Subcutaneous abdominal adipose tissue (tissue), 5 donors: ENCODE data around the gene IFRD2.

Experiments
- H3K27ac ChIP-seq: one replicate; pipeline ENCODE4 v1.7.0; 2013; ENCODE audit warnings: low read depth, mild to moderate bottlenecking, inconsistent platforms, low read length, moderate library complexity
- H3K27me3 ChIP-seq, 5 donors: one replicate each; pipeline ENCODE4 v1.7.0; 2013; ENCODE audit warnings: low read length in 5 of 5, inconsistent platforms in 1 of 5; ENCODE audit not compliant: control insufficient read depth in 5 of 5, insufficient read depth in 4 of 5
- H3K36me3 ChIP-seq, 5 donors: one replicate each; pipeline ENCODE4 v1.7.0; 2013; ENCODE audit warnings: low read length in 5 of 5; ENCODE audit not compliant: control insufficient read depth in 5 of 5, insufficient read depth in 5 of 5
- H3K4me1 ChIP-seq, 5 donors: one replicate each; pipeline ENCODE4 v1.7.0; 2013; ENCODE audit warnings: low read length in 5 of 5, mild to moderate bottlenecking in 3 of 5, moderate library complexity in 1 of 5; ENCODE audit not compliant: control insufficient read depth in 5 of 5, insufficient read depth in 5 of 5
- H3K4me3 ChIP-seq, 5 donors: one replicate each; pipeline ENCODE4 v1.7.0; 2013; ENCODE audit warnings: low read length in 5 of 5, low read depth in 1 of 5
- H3K9ac ChIP-seq, 5 donors: one replicate each; pipeline ENCODE4 v1.7.0; 2013; ENCODE audit warnings: low read length in 5 of 5, mild to moderate bottlenecking in 4 of 5, moderate library complexity in 3 of 5
- H3K9me3 ChIP-seq, 5 donors: one replicate each; pipeline ENCODE4 v1.7.0; 2013; ENCODE audit warnings: low read length in 5 of 5; ENCODE audit not compliant: control insufficient read depth in 5 of 5
- donor health status: healthy.
- donor health status: healthy.
- donor health status: healthy.
- donor health status: healthy.
- donor health status: healthy.

The IFRD2 gene

DNA sequence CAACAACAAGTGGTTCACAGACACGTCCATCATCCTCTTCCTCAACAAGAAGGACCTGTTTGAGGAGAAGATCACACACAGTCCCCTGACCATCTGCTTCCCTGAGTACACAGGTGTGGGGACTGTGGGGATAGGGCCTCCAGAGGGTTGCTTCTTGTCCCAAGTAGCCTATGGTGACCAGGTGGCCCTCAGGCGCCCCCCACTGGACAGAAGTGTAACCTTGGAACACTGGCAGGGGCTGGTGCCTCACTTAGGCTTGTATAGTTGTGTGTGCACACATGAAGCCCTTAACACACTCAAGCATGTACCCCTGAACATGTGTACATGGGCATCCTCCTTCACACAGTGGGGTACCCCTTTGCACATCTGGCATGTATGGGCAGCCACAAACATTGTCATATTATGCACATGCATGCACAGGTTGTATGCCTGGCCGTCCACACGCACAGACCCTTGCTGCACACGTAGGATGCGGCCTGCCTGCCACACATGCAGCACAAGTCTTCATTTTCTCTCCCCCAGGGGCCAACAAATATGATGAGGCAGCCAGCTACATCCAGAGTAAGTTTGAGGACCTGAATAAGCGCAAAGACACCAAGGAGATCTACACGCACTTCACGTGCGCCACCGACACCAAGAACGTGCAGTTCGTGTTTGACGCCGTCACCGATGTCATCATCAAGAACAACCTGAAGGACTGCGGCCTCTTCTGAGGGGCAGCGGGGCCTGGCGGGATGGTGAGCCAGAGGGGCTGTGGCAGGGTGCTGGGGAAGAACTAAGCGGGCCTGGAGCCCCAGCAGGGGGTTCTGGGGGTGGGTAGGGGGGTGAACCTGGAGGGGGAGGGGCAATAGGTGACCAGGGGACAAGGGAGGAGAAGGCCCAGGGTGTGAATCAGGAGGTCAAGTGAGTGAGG lies 35.0 kb downstream of the IFRD2 start:
- no peak overlapping the region for H3K27ac ChIP-seq
- peaks cover 8 to 68% (median 53%) of the 10 kb centered on the region in 5 donors for H3K4me1 ChIP-seq

DNA sequence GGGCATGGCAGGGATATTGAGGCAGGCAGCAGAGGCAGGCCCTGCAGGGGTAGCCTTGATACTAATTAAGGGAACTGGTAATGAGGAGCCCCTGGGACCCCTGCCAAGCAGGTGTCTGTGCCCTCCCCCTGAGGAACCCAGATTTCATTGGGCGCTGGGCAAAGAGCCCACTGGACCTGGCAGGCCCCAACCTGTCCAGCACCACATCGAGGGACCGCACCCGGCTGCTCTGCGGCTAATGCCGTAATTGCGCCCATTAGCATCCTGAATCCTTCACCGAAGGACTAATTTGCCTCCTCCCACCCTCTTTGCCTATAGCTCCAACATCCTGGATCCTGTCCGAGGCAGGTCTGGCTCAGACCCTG lies 37.0 kb downstream of the IFRD2 start:
- H3K9me3 ChIP-seq: peaks cover 0 to 10% (median 6%) of the 10 kb centered on the region in 5 donors
- H3K27ac ChIP-seq: peak overlapping the region; percentile 92
- peaks cover 0 to 84% (median 66%) of the 10 kb centered on the region in 5 donors for H3K36me3 ChIP-seq
- peak overlapping the region in 1 of 5 donors; percentile 10 for H3K4me3 ChIP-seq
- peak overlapping the region in 2 of 5 donors; percentile 46 to 56 for H3K9ac ChIP-seq
- no peaks in the 10 kb centered on the region for H3K27me3 ChIP-seq
- H3K4me1 ChIP-seq: peaks cover 10 to 73% (median 51%) of the 10 kb centered on the region in 5 donors

More for the DNA sequence above, 35.0 kb downstream of the IFRD2 start:
- Histone ChIP-seq H3K27me3 (no peaks in the 10 kb centered on the region), H3K9ac (no peak overlapping the region), H3K4me3 (peak overlapping the region in 1 of 5 donors; percentile 13), H3K9me3 (peaks cover 0 to 10% (median 6%) of the 10 kb centered on the region in 5 donors), H3K36me3 (peaks cover 0 to 65% (median 57%) of the 10 kb centered on the region in 5 donors)

DNA sequence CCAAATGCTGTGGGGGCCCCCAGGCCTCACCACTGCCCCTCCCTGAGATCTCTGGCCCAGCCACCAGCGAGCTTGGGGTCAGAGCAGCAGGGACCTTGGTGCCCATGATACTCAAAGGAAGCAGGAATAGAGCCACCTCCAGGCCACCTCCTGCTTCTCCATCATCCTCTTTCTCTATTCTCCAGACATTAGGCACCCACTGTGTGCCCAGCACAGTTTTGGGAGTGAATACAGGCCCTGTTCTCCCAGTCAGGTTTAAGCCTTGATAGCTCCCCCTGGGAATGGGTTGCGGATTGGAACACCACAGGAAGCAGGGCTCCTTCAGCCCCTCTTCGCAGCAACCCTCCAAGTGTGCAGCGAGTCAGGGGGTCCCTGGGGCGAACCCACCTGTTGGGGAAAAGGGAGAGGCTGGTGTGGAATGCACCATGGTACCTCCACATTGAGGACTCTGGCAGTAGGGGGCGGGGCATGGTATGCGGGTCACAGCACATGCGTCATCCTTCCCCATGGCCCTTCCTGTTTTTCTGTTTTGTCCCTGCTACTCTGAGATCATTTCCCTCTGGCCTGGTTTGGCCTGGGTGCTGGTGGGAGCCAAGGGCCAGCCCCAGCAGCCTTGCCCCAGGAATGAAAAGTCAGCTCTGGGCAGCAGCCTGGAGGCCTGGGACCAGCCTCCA lies 37.5 kb downstream of the IFRD2 start:
- peak overlapping the region; percentile 92 for H3K27ac ChIP-seq
- H3K27me3 ChIP-seq: no peaks in the 10 kb centered on the region
- peaks cover 15 to 77% (median 53%) of the 10 kb centered on the region in 5 donors for H3K4me1 ChIP-seq
- H3K36me3 ChIP-seq: peaks cover 0 to 89% (median 70%) of the 10 kb centered on the region in 5 donors
- H3K9ac ChIP-seq: peak overlapping the region in 4 of 5 donors; percentile 33 to 66 (median 58)
- peaks cover 0 to 10% (median 6%) of the 10 kb centered on the region in 5 donors for H3K9me3 ChIP-seq
- H3K4me3 ChIP-seq: peak overlapping the region in 1 of 5 donors; percentile 10

DNA sequence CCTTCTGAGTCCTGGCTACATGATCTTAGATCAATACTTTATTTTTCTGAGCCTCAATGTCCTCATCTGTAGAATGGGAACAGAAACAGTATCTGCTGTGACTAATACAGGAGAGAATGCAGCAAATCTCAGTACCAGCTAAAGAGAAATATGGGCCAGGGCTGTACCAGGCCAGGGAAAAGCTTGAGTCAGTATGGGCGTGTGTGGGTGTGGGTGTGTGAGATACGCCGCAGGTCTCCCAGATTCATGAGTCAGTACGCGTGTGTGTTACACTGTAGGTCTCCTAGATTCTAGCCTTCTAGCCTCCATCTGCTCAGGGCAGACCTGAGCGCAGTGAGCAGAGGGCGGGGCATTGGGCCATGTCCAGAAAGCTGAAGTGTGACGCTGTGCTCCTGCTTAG lies 41.0 kb downstream of the IFRD2 start:
- peaks cover 28 to 97% (median 80%) of the 10 kb centered on the region in 5 donors for H3K4me1 ChIP-seq
- no peaks in the 10 kb centered on the region for H3K27me3 ChIP-seq
- H3K9ac ChIP-seq: peak overlapping the region in 1 of 5 donors; percentile 51
- no peak overlapping the region for H3K4me3 ChIP-seq
- peak overlapping the region; percentile 92 for H3K27ac ChIP-seq
- no peaks in the 10 kb centered on the region for H3K9me3 ChIP-seq
- H3K36me3 ChIP-seq: peaks cover 0 to 76% (median 57%) of the 10 kb centered on the region in 5 donors

DNA sequence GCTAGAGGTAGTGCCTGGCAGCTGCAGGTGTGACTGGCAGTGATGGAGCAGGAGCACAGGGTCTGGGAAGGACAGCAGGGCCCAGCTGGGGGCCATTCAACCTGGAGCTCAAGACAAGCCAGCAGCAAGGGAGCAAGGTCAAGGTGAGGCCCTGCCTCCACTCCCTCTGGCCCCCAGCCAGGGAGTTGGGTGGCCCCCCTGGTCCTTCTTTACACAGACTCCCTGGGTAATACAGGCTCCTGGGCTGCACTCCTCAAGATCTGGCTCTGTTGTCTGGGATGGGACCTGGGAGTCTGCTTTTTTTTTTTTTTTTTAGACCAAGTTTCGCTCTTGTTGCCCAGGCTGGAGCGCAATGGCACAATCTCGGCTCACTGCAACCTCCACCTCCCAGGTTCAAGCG lies 41.7 kb downstream of the IFRD2 start:
- H3K9me3 ChIP-seq: no peaks in the 10 kb centered on the region
- H3K4me3 ChIP-seq: peak overlapping the region in 1 of 5 donors; percentile 17
- peak overlapping the region in 3 of 5 donors; percentile 19 to 77 (median 58) for H3K9ac ChIP-seq
- peaks cover 0 to 72% (median 54%) of the 10 kb centered on the region in 5 donors for H3K36me3 ChIP-seq
- peaks cover 31 to 98% (median 84%) of the 10 kb centered on the region in 5 donors for H3K4me1 ChIP-seq
- peak overlapping the region; percentile 92 for H3K27ac ChIP-seq
- no peaks in the 10 kb centered on the region for H3K27me3 ChIP-seq

DNA sequence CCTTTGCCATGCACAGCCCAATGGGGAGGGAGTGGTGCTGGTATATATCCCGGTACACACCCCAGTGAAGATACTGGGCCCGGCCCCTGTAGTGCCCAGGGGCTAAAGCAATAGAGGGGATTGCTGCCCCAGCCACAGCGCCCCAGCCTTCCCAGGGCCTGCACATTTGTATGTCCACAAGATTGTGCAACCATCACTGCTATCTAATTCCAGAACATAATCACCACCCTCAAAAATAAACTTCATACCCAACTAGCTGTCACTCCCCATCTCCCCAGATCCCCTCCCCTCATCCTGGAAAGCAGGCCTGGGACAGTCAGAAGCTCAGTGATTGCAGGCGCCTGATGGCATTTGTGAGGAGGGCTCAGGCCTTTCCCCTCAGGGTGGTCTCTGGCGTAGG lies 42.8 kb downstream of the IFRD2 start:
- Histone ChIP-seq H3K36me3 (peaks cover 0 to 67% (median 45%) of the 10 kb centered on the region in 5 donors), H3K27ac (peak overlapping the region; percentile 92), H3K9ac (peak overlapping the region in 2 of 5 donors; percentile 4 to 58), H3K27me3 (no peaks in the 10 kb centered on the region), H3K4me1 (peaks cover 30 to 97% (median 83%) of the 10 kb centered on the region in 5 donors), H3K4me3 (peak overlapping the region in 1 of 5 donors; percentile 6), H3K9me3 (no peaks in the 10 kb centered on the region)

DNA sequence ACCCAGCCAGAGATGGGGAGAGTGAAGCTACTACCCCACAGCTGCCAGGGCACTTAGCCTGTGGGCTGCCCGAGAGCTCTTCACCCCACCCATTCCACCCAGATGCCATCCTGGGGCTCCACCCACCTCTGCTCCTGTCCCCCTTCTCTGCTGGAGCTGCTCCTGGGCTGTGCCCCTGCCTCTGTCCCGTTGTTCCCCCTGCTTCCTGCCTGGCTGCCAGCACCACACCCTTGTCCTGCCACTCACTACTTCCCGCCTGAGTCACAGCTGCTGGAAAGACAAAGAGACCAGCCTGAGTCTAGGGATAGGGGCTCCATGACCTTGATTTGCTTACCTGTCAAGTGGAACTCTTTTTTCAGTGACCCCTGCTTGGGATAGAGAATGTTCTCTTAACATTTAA lies 43.8 kb downstream of the IFRD2 start:
- peak overlapping the region in 3 of 5 donors; percentile 7 to 27 (median 9) for H3K4me3 ChIP-seq
- H3K4me1 ChIP-seq: peaks cover 32 to 97% (median 82%) of the 10 kb centered on the region in 5 donors
- peak overlapping the region; percentile 92 for H3K27ac ChIP-seq
- H3K9ac ChIP-seq: peak overlapping the region in 4 of 5 donors; percentile 39 to 51 (median 45)
- H3K27me3 ChIP-seq: no peaks in the 10 kb centered on the region
- peaks cover 0 to 57% (median 40%) of the 10 kb centered on the region in 5 donors for H3K36me3 ChIP-seq
- no peaks in the 10 kb centered on the region for H3K9me3 ChIP-seq

DNA sequence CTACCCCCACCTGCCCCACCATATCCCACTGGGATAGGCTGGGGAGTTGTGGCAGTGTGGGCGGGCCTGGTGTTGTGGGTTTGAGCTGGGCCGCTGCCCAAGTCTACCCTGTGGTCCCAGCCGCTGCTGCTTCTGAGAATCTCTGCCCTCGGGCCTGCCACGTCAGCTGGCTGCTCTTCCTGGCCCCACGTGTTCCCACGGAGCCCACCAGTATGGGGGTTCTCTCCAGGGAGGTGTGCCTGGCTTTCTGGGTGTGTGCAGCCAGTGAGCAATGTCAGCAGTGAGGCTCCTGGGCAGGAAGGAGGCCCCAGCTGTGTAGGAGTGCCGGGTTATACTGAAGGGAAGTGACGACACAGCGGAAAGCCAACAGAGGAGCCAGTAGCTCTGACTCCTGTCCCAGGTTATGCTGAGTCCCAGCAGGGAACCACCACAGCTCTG lies 45.7 kb downstream of the IFRD2 start:
- Histone ChIP-seq H3K27me3 (no peaks in the 10 kb centered on the region), H3K9ac (peak overlapping the region in 3 of 5 donors; percentile 61 to 83 (median 63))

DNA sequence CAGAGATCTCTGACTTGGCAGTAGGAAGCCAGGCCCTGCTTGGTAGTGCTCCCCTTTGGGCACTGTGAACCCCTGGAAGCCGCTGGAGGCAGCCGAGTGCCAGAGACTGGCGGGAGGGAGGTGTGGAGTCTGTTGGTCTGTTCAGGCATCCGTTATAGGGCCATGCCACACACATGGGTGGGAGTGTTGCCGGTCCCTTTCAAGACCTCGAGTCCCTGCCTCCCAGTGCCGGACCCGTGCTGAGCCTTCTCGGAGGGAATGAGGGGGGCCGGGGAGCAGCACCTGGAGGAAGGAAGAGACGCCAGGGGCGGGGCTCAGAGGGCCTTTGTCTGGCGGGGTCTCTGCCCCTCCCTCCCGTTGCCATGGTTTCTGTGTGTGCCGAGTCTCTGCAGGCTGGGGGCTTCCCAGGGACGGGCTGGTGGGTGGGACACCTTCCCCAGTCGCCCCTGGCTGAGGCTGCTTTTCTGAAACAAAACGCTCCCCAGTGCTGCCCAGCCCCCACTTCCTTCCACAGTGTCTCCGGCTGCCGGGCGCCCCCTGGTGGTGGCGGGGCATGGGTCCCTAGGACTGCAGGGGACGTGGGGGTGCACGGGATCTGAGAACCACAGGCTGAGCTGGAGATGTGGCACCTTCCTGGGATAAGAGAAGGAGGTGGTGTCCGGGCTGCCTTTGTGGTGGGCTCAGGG lies 46.3 kb downstream of the IFRD2 start:
- Histone ChIP-seq H3K27me3 (no peaks in the 10 kb centered on the region), H3K4me3 (peak overlapping the region; percentile 5 to 64 (median 51)), H3K9ac (peak overlapping the region; percentile 43 to 84 (median 63)), H3K4me1 (peaks cover 42 to 98% (median 96%) of the 10 kb centered on the region in 5 donors), H3K9me3 (no peaks in the 10 kb centered on the region), H3K27ac (peak overlapping the region; percentile 92), H3K36me3 (peaks cover 0 to 34% (median 21%) of the 10 kb centered on the region in 5 donors)

More for the DNA sequence above, 45.7 kb downstream of the IFRD2 start:
- no peaks in the 10 kb centered on the region for H3K9me3 ChIP-seq
- H3K4me3 ChIP-seq: peak overlapping the region in 3 of 5 donors; percentile 51 to 64 (median 60)
- H3K36me3 ChIP-seq: peaks cover 0 to 39% (median 25%) of the 10 kb centered on the region in 5 donors
- peak overlapping the region; percentile 92 for H3K27ac ChIP-seq
- H3K4me1 ChIP-seq: peaks cover 38 to 98% (median 96%) of the 10 kb centered on the region in 5 donors
